Astrocyte (in vitro differentiated cells and primary cell): ENCODE results near the gene MAP3K21. TPM values are rescaled to one million over a fixed set of nuclear protein-coding genes. Genes with fewer than 3 reads are reported as not detected.

ENCODE experiments used
- DNase-seq: peaks from one replicate; pipeline ENCODE4 v3.0.0-alpha.2; 2010; ENCODE audit warnings: low read depth
- FAIRE-seq: peaks from 2 replicates; lab custom pipeline; 2011; peaks lifted over from hg19 to GRCh38; lab: Jason Lieb, UNC
- H2AFZ ChIP-seq: 2 replicates; pipeline ENCODE4 v1.6.0; 2012; ENCODE audit warnings: low read depth, low read length, inconsistent platforms
- H3K27ac ChIP-seq: 2 replicates; pipeline ENCODE4 v1.5.1; 2011; ENCODE audit warnings: low read depth, low read length, inconsistent platforms
- H3K27me3 ChIP-seq: 2 replicates; pipeline ENCODE4 v1.6.0; 2011; ENCODE audit warnings: low read length, inconsistent platforms; ENCODE audit not compliant: insufficient read depth
- H3K36me3 ChIP-seq: 2 replicates; pipeline ENCODE4 v1.5.1; 2011; ENCODE audit warnings: low read length, inconsistent platforms; ENCODE audit not compliant: insufficient read depth
- H3K4me1 ChIP-seq: 2 replicates; pipeline ENCODE4 v1.5.1; 2011; ENCODE audit warnings: low read length, inconsistent platforms; ENCODE audit not compliant: insufficient read depth
- H3K4me2 ChIP-seq: 2 replicates; pipeline ENCODE4 v1.6.0; 2012; ENCODE audit warnings: low read length, inconsistent platforms
- H3K4me3 ChIP-seq: 2 replicates; pipeline ENCODE4 v1.5.1; 2011; ENCODE audit warnings: low read depth, mild to moderate bottlenecking, low read length, inconsistent platforms; ENCODE audit not compliant: insufficient read depth
- H3K79me2 ChIP-seq: 2 replicates; pipeline ENCODE4 v1.6.0; 2012; ENCODE audit warnings: mild to moderate bottlenecking, low read length, inconsistent platforms; ENCODE audit not compliant: insufficient read depth
- H3K9ac ChIP-seq: 2 replicates; pipeline ENCODE4 v1.6.0; 2012; ENCODE audit warnings: mild to moderate bottlenecking, low read length, inconsistent platforms
- H3K9me3 ChIP-seq: 2 replicates; pipeline ENCODE4 v1.5.1; 2012; ENCODE audit warnings: low read depth, mild to moderate bottlenecking, low read length, inconsistent platforms; ENCODE audit not compliant: insufficient read depth
- H4K20me1 ChIP-seq: 2 replicates; pipeline ENCODE4 v1.6.0; 2012; ENCODE audit warnings: low read length, inconsistent platforms; ENCODE audit not compliant: insufficient read depth
- H3K27ac Mint-ChIP-seq: one replicate; pipeline ENCODE4 v1.8.0; 2021; ENCODE audit warnings: mild to moderate bottlenecking, mixed read lengths; ENCODE audit not compliant: unreplicated experiment
- H3K27me3 Mint-ChIP-seq: one replicate; pipeline ENCODE4 v1.8.0; 2021; ENCODE audit warnings: low read depth, mixed read lengths; ENCODE audit not compliant: unreplicated experiment
- H3K36me3 Mint-ChIP-seq: one replicate; pipeline ENCODE4 v1.8.0; 2021; ENCODE audit warnings: low read depth, mixed read lengths; ENCODE audit not compliant: unreplicated experiment
- H3K4me1 Mint-ChIP-seq: one replicate; pipeline ENCODE4 v1.8.0; 2021; ENCODE audit warnings: low read depth, mixed read lengths; ENCODE audit not compliant: unreplicated experiment
- H3K4me3 Mint-ChIP-seq: one replicate; pipeline ENCODE4 v1.8.0; 2021; ENCODE audit warnings: mild to moderate bottlenecking, moderate library complexity, mixed read lengths; ENCODE audit not compliant: unreplicated experiment
- H3K9me3 Mint-ChIP-seq: one replicate; pipeline ENCODE4 v1.8.0; 2021; ENCODE audit warnings: mild to moderate bottlenecking, mixed read lengths; ENCODE audit not compliant: unreplicated experiment
- CTCF ChIP-seq: IDR thresholded peaks from 2 replicates; pipeline ENCODE4 v1.5.1; 2011; ENCODE audit warnings: low read depth, mild to moderate bottlenecking, inconsistent platforms, low read length, moderate library complexity; ENCODE audit not compliant: insufficient read depth
- EZH2 ChIP-seq: IDR thresholded peaks from 2 replicates; pipeline ENCODE4 v1.6.1; 2012; ENCODE audit warnings: mild to moderate bottlenecking, low read length, inconsistent platforms; ENCODE audit not compliant: insufficient read depth
- total RNA-seq: library from RNA; stranded (reverse); gene quantifications from 2 replicates; pipeline ENCODE4 v1.2.1, GENCODE V29; 2021

MAP3K21 gene
- total RNA-seq, 1 donor from 2014 or later = 2.5 TPM

GRCh38 chr1:233364026-233364425 lies 36.5 kb downstream of the MAP3K21 start:
- Histone ChIP-seq H3K36me3 (no peaks in the 10 kb centered on the region), H3K4me2 (no peak overlapping the region), H3K79me2 (no peaks in the 10 kb centered on the region), H3K9ac (no peak overlapping the region), H2AFZ (no peak overlapping the region), H3K4me1 (peaks cover 8% of the 10 kb centered on the region), H4K20me1 (no peaks in the 10 kb centered on the region), H3K9me3 (no peaks in the 10 kb centered on the region), H3K4me3 (no peak overlapping the region), H3K27ac (no peak overlapping the region), H3K27me3 (peaks cover 3% of the 10 kb centered on the region)
- peaks cover 15% of the 10 kb centered on the region for H3K4me1 Mint-ChIP-seq
- H3K4me3 Mint-ChIP-seq = no peak overlapping the region
- no peak for DNase-seq
- no peak overlapping the region for H3K27ac Mint-ChIP-seq
- FAIRE-seq = no peak
- H3K36me3 Mint-ChIP-seq = no peaks in the 10 kb centered on the region
- H3K9me3 Mint-ChIP-seq = no peaks in the 10 kb centered on the region
- TF ChIP-seq EZH2 (no peak), CTCF (no peak)
- no peaks in the 10 kb centered on the region for H3K27me3 Mint-ChIP-seq

- Histone ChIP-seq H3K9me3 (no peaks in the 10 kb centered on the region), H3K4me1 (peaks cover 8% of the 10 kb centered on the region), H3K4me2 (no peak overlapping the region), H4K20me1 (no peaks in the 10 kb centered on the region), H3K36me3 (no peaks in the 10 kb centered on the region), H3K27ac (no peak overlapping the region), H3K9ac (no peak overlapping the region), H3K79me2 (no peaks in the 10 kb centered on the region), H2AFZ (no peak overlapping the region), H3K27me3 (peaks cover 3% of the 10 kb centered on the region), H3K4me3 (no peak overlapping the region)
- TF ChIP-seq EZH2 (no peak), CTCF (peak; percentile 51)
- Mint-ChIP-seq H3K27me3 (no peaks in the 10 kb centered on the region), H3K9me3 (no peaks in the 10 kb centered on the region), H3K36me3 (no peaks in the 10 kb centered on the region), H3K4me3 (no peak overlapping the region), H3K4me1 (peaks cover 15% of the 10 kb centered on the region), H3K27ac (no peak overlapping the region)
- FAIRE-seq (no peak), DNase-seq (no peak)
These were observed 37.4 kb downstream of the MAP3K21 start for GRCh38 chr1:233364695-233365539.

DNA sequence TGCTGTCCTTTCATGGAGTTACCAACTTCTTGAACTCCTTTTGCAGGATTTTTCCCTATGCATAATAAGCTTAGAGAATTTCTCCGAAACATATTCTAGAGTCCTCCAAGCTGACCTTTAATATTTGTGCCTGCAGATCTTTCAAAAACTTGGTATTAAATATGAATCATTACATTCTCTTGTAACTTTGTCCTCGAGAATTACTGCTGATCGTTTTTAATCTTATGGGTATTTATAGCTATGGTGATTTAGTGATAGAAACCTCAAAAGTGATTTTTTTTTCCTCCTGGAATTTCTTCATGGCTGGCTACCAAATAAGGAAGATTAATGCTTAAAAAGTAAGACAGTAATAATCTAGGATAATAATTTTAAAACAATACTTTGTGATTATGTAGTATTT lies 39.1 kb downstream of the MAP3K21 start:
- H2AFZ ChIP-seq = no peak overlapping the region
- Mint-ChIP-seq H3K36me3 (no peaks in the 10 kb centered on the region), H3K9me3 (no peaks in the 10 kb centered on the region), H3K27me3 (no peaks in the 10 kb centered on the region), H3K4me3 (no peak overlapping the region), H3K4me1 (peaks cover 15% of the 10 kb centered on the region), H3K27ac (no peak overlapping the region)
- no peak overlapping the region for H3K4me3 ChIP-seq
- peaks cover 2% of the 10 kb centered on the region for H3K27me3 ChIP-seq
- peaks cover 8% of the 10 kb centered on the region for H3K4me1 ChIP-seq
- no peak for TF ChIP-seq EZH2
- FAIRE-seq (no peak), DNase-seq (peak; percentile 18)
- H3K36me3 ChIP-seq = no peaks in the 10 kb centered on the region
- H3K9me3 ChIP-seq = no peaks in the 10 kb centered on the region
- H4K20me1 ChIP-seq = no peaks in the 10 kb centered on the region
- H3K9ac ChIP-seq = no peak overlapping the region
- H3K4me2 ChIP-seq = no peak overlapping the region
- no peaks in the 10 kb centered on the region for H3K79me2 ChIP-seq
- H3K27ac ChIP-seq = no peak overlapping the region
